ENCODE data around the gene ELAVL4.

The ELAVL4 gene

DNA sequence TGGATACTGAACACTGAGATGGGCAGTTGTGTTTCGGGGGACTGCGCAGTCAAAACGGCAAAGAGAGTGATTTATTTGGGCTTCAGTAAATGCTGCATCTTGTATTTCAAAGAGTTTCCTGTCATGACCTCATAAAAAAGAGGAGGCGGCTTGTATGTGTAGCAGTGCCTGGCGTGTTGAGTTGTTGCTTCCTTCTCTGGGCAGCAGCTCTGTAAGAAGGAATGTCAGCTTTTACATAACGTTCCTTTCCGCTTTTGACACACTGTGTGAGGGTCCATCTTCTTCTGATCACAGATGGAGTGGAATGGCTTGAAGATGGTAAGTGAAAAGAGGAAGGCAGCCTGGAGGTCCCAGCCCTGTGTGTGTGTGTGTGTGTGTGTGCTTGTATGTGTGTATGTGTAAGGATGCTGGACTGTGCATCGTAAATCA is 941 bp downstream of the ELAVL4 start:
- TF ChIP-seq PPARA (CRISPR knock-in tag; IDR thresholded peaks at IDR 0.05; ENCODE audit: borderline replicate concordance) (no peak), ZC3H10 (CRISPR knock-in tag; IDR thresholded peaks at IDR 0.05) (no peak), SNAI2 (CRISPR knock-in tag; IDR thresholded peaks at IDR 0.05) (no peak), ZNF565 (CRISPR knock-in tag; conservative IDR thresholded peaks at IDR 0.05; ENCODE audit: low read depth) (no peak), OSR1 (CRISPR knock-in tag; IDR thresholded peaks at IDR 0.05) (no peak), CSDC2 (CRISPR knock-in tag; IDR thresholded peaks at IDR 0.05) (no peak), ARNTL (CRISPR knock-in tag; IDR thresholded peaks at IDR 0.05; ENCODE audit: borderline replicate concordance, low read depth) (no peak), ESRRG (CRISPR knock-in tag; IDR thresholded peaks at IDR 0.05) (no peak), TCF4 (CRISPR knock-in tag; IDR thresholded peaks at IDR 0.05; ENCODE audit: borderline replicate concordance) (no peak), TOX (CRISPR knock-in tag; IDR thresholded peaks at IDR 0.05; ENCODE audit: borderline replicate concordance) (no peak)
- peak; percentile 75 for ATAC-seq

DNA sequence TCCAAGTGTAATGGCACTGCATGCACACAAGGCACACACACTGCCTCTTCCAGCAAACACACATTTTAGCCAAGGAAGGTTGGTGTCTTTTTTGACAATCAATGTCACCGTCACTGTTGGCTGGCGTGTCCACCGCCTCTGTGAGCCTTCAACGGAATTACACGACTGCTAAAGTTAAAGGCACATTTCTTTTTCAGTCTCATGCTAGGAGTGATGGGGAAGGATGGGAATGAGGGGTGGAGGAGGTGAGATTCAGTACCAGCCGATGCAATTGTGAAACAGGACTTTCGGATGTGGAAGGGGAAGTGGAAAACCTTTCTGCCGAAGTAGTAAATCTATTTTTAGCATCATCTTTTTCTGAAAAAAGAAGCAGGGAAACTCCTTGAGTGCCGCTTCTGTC is 1.4 kb downstream of the ELAVL4 start:
- ATAC-seq: no peak; the same call in 2 of the 3 replicates
- TF ChIP-seq ESRRG (CRISPR knock-in tag; IDR thresholded peaks at IDR 0.05) (no peak), ZNF70 (CRISPR knock-in tag; IDR thresholded peaks at IDR 0.05) (no peak), ISL1 (CRISPR knock-in tag; IDR thresholded peaks at IDR 0.05) (no peak), BACH2 (CRISPR knock-in tag; IDR thresholded peaks at IDR 0.05; ENCODE audit: borderline replicate concordance) (no peak), TCF4 (CRISPR knock-in tag; IDR thresholded peaks at IDR 0.05; ENCODE audit: borderline replicate concordance) (no peak), SNAI2 (CRISPR knock-in tag; IDR thresholded peaks at IDR 0.05) (no peak), GLIS3 (CRISPR knock-in tag; IDR thresholded peaks at IDR 0.05) (no peak), ZNF8 (CRISPR knock-in tag; IDR thresholded peaks at IDR 0.05) (no peak), CSDC2 (CRISPR knock-in tag; IDR thresholded peaks at IDR 0.05) (no peak), PPARA (CRISPR knock-in tag; IDR thresholded peaks at IDR 0.05; ENCODE audit: borderline replicate concordance) (no peak), OSR1 (CRISPR knock-in tag; IDR thresholded peaks at IDR 0.05) (no peak)
- TF ChIP-seq, protein P1, sequence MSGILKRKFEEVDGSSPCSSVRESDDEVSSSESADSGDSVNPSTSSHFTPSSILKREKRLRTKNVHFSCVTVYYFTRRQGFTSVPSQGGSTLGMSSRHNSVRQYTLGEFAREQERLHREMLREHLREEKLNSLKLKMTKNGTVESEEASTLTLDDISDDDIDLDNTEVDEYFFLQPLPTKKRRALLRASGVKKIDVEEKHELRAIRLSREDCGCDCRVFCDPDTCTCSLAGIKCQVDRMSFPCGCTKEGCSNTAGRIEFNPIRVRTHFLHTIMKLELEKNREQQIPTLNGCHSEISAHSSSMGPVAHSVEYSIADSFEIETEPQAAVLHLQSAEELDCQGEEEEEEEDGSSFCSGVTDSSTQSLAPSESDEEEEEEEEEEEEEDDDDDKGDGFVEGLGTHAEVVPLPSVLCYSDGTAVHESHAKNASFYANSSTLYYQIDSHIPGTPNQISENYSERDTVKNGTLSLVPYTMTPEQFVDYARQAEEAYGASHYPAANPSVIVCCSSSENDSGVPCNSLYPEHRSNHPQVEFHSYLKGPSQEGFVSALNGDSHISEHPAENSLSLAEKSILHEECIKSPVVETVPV (CRISPR knock-in tag; IDR thresholded peaks at IDR 0.05): no peak
- TF ChIP-seq, protein P2, sequence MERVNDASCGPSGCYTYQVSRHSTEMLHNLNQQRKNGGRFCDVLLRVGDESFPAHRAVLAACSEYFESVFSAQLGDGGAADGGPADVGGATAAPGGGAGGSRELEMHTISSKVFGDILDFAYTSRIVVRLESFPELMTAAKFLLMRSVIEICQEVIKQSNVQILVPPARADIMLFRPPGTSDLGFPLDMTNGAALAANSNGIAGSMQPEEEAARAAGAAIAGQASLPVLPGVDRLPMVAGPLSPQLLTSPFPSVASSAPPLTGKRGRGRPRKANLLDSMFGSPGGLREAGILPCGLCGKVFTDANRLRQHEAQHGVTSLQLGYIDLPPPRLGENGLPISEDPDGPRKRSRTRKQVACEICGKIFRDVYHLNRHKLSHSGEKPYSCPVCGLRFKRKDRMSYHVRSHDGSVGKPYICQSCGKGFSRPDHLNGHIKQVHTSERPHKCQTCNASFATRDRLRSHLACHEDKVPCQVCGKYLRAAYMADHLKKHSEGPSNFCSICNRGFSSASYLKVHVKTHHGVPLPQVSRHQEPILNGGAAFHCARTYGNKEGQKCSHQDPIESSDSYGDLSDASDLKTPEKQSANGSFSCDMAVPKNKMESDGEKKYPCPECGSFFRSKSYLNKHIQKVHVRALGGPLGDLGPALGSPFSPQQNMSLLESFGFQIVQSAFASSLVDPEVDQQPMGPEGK (CRISPR knock-in tag; IDR thresholded peaks at IDR 0.05; ENCODE audit: borderline replicate concordance): no peak
- TF ChIP-seq, protein P3, sequence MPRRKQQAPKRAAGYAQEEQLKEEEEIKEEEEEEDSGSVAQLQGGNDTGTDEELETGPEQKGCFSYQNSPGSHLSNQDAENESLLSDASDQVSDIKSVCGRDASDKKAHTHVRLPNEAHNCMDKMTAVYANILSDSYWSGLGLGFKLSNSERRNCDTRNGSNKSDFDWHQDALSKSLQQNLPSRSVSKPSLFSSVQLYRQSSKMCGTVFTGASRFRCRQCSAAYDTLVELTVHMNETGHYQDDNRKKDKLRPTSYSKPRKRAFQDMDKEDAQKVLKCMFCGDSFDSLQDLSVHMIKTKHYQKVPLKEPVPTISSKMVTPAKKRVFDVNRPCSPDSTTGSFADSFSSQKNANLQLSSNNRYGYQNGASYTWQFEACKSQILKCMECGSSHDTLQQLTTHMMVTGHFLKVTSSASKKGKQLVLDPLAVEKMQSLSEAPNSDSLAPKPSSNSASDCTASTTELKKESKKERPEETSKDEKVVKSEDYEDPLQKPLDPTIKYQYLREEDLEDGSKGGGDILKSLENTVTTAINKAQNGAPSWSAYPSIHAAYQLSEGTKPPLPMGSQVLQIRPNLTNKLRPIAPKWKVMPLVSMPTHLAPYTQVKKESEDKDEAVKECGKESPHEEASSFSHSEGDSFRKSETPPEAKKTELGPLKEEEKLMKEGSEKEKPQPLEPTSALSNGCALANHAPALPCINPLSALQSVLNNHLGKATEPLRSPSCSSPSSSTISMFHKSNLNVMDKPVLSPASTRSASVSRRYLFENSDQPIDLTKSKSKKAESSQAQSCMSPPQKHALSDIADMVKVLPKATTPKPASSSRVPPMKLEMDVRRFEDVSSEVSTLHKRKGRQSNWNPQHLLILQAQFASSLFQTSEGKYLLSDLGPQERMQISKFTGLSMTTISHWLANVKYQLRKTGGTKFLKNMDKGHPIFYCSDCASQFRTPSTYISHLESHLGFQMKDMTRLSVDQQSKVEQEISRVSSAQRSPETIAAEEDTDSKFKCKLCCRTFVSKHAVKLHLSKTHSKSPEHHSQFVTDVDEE (CRISPR knock-in tag; IDR thresholded peaks at IDR 0.05): no peak
- TF ChIP-seq, protein P4, sequence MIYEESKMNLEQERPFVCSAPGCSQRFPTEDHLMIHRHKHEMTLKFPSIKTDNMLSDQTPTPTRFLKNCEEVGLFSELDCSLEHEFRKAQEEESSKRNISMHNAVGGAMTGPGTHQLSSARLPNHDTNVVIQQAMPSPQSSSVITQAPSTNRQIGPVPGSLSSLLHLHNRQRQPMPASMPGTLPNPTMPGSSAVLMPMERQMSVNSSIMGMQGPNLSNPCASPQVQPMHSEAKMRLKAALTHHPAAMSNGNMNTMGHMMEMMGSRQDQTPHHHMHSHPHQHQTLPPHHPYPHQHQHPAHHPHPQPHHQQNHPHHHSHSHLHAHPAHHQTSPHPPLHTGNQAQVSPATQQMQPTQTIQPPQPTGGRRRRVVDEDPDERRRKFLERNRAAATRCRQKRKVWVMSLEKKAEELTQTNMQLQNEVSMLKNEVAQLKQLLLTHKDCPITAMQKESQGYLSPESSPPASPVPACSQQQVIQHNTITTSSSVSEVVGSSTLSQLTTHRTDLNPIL (CRISPR knock-in tag; IDR thresholded peaks at IDR 0.05; ENCODE audit: low read depth): no peak
- TF ChIP-seq, protein P5, sequence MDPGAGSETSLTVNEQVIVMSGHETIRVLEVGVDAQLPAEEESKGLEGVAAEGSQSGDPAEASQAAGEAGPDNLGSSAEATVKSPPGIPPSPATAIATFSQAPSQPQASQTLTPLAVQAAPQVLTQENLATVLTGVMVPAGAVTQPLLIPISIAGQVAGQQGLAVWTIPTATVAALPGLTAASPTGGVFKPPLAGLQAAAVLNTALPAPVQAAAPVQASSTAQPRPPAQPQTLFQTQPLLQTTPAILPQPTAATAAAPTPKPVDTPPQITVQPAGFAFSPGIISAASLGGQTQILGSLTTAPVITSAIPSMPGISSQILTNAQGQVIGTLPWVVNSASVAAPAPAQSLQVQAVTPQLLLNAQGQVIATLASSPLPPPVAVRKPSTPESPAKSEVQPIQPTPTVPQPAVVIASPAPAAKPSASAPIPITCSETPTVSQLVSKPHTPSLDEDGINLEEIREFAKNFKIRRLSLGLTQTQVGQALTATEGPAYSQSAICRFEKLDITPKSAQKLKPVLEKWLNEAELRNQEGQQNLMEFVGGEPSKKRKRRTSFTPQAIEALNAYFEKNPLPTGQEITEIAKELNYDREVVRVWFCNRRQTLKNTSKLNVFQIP (CRISPR knock-in tag; IDR thresholded peaks at IDR 0.05; ENCODE audit: borderline replicate concordance, low read depth): no peak

DNA sequence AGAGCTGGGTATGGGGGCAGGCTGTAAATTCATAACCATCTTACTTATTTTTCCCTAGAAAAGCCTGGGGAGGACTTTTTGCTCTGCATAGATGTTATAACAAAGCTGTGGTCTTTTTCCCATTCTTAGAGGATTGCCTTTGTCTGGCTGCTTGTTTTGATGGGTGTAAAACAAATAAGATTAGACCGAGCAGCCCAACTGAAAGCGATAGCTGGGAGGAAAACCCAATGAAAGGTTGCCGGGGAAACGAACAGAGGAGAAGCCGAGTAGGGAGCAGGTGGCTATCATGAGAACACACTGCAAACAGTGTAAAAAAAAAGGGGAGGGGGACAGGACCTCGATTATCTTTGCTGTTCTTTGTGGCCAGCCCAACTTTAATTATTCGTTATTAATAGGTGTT is 1.9 kb downstream of the ELAVL4 start:
- peak; percentile 14; the same call in 1 of the 3 replicates for ATAC-seq
- TF ChIP-seq ZNF70 (CRISPR knock-in tag; IDR thresholded peaks at IDR 0.05) (no peak), ZNF565 (CRISPR knock-in tag; conservative IDR thresholded peaks at IDR 0.05; ENCODE audit: low read depth) (no peak), ZFP3 (CRISPR knock-in tag; IDR thresholded peaks at IDR 0.05) (no peak), TOX (CRISPR knock-in tag; IDR thresholded peaks at IDR 0.05; ENCODE audit: borderline replicate concordance) (no peak), SNAI2 (CRISPR knock-in tag; IDR thresholded peaks at IDR 0.05) (no peak), ESRRG (CRISPR knock-in tag; IDR thresholded peaks at IDR 0.05) (no peak), ARNTL (CRISPR knock-in tag; IDR thresholded peaks at IDR 0.05; ENCODE audit: borderline replicate concordance, low read depth) (no peak)
- TF ChIP-seq, protein P5 (CRISPR knock-in tag; IDR thresholded peaks at IDR 0.05; ENCODE audit: borderline replicate concordance, low read depth): no peak
- TF ChIP-seq, protein P1 (CRISPR knock-in tag; IDR thresholded peaks at IDR 0.05): no peak
- TF ChIP-seq, protein P2 (CRISPR knock-in tag; IDR thresholded peaks at IDR 0.05; ENCODE audit: borderline replicate concordance): no peak

All from SK-N-SH treated with all-trans-retinoic acid at 6 μM for 48 hours (cell line).